ACC112 (cell line): ENCODE data around the gene AGER.

Experiments used
- H2AFZ ChIP-seq: fragments of 200-600 bp; sonication (generic); one replicate; pipeline ENCODE4 v1.6.0; 2017; ENCODE audit warnings: antibody characterized with exemption, low read length; ENCODE audit not compliant: unreplicated experiment
- H3K27ac ChIP-seq: fragments of 200-600 bp; sonication (generic); 2 replicates; pipeline ENCODE4 v1.5.1; 2014; ENCODE audit warnings: low read depth, mild to moderate bottlenecking, antibody characterized with exemption, low read length, moderate library complexity
- H3K27me3 ChIP-seq: fragments of 200-600 bp; sonication (generic); 2 replicates; pipeline ENCODE4 v1.6.1; 2014; ENCODE audit warnings: mild to moderate bottlenecking, antibody characterized with exemption, low read length, moderate library complexity, mixed read lengths; ENCODE audit not compliant: insufficient read depth
- H3K36me3 ChIP-seq: fragments of 200-600 bp; sonication (generic); 2 replicates; pipeline ENCODE4 v1.6.1; 2016; ENCODE audit warnings: mild to moderate bottlenecking, antibody characterized with exemption, low read length, moderate library complexity, mixed read lengths; ENCODE audit not compliant: insufficient read depth
- H3K4me1 ChIP-seq: fragments of 200-600 bp; sonication (generic); one replicate; pipeline ENCODE4 v1.6.1; 2016; ENCODE audit warnings: low read length, mixed read lengths; ENCODE audit not compliant: insufficient read depth, unreplicated experiment, control insufficient read depth
- H3K4me3 ChIP-seq: fragments of 200-600 bp; sonication (generic); 2 replicates; pipeline ENCODE4 v1.5.1; 2014; ENCODE audit warnings: mild to moderate bottlenecking, low read depth, low read length
- H3K79me2 ChIP-seq: fragments of 200-600 bp; sonication (generic); one replicate; pipeline ENCODE4 v1.6.0; 2016; ENCODE audit warnings: low read length; ENCODE audit not compliant: control insufficient read depth, unreplicated experiment, insufficient read depth

Gene AGER

DNA sequence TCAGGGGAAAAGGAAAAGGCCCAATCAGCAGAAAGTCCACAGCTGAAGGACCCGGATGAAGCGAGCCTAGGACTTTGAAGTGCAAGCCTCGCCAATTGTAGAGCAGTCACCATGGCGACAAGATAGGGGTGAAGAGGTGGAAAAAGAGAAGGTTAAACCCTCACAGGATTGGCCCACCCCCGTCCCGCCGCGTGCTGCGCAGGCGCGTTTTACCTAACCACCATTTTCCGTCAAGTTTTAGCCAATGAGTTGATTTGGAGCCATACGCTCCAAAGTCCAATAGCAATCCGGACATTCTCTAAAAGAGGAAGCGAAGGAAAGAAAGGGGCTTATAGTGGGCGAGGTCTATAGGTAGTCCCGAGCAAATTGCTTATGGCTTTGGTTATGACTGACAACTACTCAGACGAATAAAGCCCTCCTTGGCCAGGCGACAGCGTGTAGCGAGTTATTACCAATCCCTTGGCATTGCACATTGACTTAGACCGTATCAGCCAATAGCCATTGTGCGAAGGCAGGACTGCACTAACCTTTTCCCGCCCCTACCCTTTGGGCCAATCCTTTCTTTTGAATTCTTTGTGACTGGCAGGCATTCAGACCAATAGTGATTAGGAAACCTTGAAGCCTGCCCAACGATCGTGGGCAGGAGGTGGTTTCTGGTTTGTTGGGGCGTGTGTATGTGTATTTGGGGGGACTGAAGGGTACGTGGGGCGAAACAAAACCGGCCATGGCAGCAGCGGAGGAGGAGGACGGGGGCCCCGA is 6.1 kb downstream of the AGER start, which contains the start of gene RNF5:
Gene RNF5, plus strand, starts transcription at position 618 of the 759 bp plus-strand sequence. Its CDS starts 107 bp downstream, at position 725.
- H3K27me3 ChIP-seq = no peaks in the 10 kb centered on the region
- peak within 1 kb of the TSS; percentile 86 for H2AFZ ChIP-seq
- peaks cover 41% of the 10 kb centered on the region for H3K79me2 ChIP-seq
- peak within 1 kb of the TSS; percentile 96 for H3K4me3 ChIP-seq
- H3K4me1 ChIP-seq = peaks cover 19% of the 10 kb centered on the region
- peak within 1 kb of the TSS; percentile 97 for H3K27ac ChIP-seq
- no peaks in the 10 kb centered on the region for H3K36me3 ChIP-seq

DNA sequence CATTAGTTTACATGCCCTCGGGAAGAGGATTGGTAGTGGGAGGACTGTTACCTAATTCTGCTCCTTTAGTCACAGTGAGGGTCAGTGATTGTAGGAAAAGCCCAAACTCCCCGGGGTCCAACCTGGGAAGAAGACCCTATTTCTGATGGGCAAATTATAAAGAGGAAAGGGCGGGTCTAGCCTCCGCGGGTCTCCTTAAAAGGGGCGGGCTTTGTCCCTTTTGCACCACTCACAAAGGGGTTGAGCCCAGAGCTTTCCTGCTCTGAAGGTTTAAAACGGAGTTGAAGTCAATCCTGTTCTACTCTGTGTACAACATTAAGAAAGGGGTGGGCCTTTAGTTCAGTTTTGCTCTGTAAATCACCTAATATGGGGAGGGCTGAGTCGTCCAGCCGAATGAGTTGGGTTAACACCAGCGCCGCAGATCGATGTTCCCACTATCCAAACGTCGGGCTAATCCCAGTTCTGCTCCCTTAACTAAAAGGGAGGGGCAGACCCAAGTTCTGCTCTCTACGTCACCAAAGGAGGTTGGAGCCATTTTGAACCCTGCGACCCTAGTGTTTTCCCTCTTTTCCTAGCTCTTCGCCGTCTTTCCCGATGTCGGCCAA is 6.8 kb downstream of the AGER start:
- Histone ChIP-seq H3K27me3 (no peaks in the 10 kb centered on the region), H3K79me2 (peaks cover 47% of the 10 kb centered on the region), H3K4me3 (peak overlapping the region; percentile 96), H3K4me1 (peaks cover 19% of the 10 kb centered on the region), H3K36me3 (no peaks in the 10 kb centered on the region), H2AFZ (peak overlapping the region; percentile 86), H3K27ac (peak overlapping the region; percentile 97)

DNA sequence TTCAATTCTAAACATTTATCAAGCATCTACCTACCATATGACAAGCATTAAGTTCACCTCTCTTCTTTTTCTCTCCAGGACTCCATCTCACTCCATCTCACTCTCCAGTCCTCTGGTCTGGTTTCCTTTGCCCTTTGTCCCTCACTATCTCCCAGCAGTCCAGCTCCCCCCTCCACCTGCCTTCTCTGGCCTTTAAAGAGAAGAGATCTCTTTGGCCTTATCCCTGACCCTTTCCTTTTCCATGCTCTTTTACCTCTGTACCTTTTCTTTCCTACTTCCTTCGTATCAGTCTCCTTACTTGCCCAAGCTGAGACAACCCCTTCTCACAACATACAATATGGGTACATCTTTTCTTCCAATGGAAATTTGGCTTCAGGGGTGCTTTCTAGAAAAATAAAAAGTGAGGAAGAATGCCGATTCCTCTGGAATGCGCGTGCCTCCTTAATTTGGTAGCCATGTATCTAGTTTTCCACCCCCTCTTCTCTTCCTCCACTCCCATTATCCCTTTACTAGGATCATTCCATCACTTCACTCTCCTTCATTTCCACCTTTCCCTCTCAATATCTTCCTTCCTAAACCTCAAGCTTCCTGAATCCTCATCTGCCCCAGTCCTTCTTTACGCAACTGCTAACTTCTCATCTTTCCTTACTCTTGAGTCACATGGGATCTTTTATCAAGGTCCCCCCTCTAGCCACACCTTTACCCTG is 7.4 kb downstream of the AGER start:
- H3K79me2 ChIP-seq = peaks cover 47% of the 10 kb centered on the region
- H2AFZ ChIP-seq = peak overlapping the region; percentile 86
- H3K4me1 ChIP-seq = peaks cover 19% of the 10 kb centered on the region
- H3K4me3 ChIP-seq = peak overlapping the region; percentile 96
- H3K36me3 ChIP-seq = no peaks in the 10 kb centered on the region
- H3K27me3 ChIP-seq = no peaks in the 10 kb centered on the region
- H3K27ac ChIP-seq = peak overlapping the region; percentile 97

- H3K27ac ChIP-seq = peak within 1 kb of the TSS; percentile 97
- H3K79me2 ChIP-seq = peaks cover 47% of the 10 kb centered on the region
- no peaks in the 10 kb centered on the region for H3K27me3 ChIP-seq
- H3K4me1 ChIP-seq = peaks cover 19% of the 10 kb centered on the region
- no peaks in the 10 kb centered on the region for H3K36me3 ChIP-seq
- H2AFZ ChIP-seq = peak within 1 kb of the TSS; percentile 86
- H3K4me3 ChIP-seq = peak within 1 kb of the TSS; percentile 96
Observed at GRCh38 chr6:32175711-32176475, 8.2 kb downstream of the AGER start, which contains the start of gene AGPAT1. Gene AGPAT1 (minus strand): TSS chr6:32176084. CDS start chr6:32171496, 4,588 bp downstream.

GRCh38 chr6:32175322-32175710 is 8.7 kb downstream of the AGER start:
- Histone ChIP-seq H3K4me1 (peaks cover 20% of the 10 kb centered on the region), H3K79me2 (peaks cover 47% of the 10 kb centered on the region), H3K27me3 (no peaks in the 10 kb centered on the region), H2AFZ (peak overlapping the region; percentile 59), H3K36me3 (no peaks in the 10 kb centered on the region; the same call in 1 of the 2 replicates), H3K4me3 (peak overlapping the region; percentile 96), H3K27ac (no peak overlapping the region)

DNA sequence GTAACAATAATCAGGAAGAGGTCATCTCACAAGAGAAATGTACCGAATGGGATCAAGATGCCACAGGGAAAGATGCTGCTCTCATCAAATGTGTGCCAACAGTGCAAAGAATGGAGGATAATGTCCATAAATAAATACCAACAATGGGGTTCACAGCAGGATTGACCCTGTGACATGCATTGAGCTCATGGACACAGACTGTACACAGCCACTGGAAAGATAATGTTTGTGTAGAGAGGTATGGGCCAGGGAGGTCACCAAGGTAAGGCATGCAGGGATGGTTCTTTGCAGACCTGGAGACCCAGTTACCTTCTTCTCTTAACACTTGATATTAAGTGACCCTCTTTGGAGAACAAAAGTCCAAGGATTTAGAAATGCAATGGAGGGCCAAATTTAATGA is 9.6 kb downstream of the AGER start:
- Histone ChIP-seq H3K4me3 (peak overlapping the region; percentile 96), H3K27me3 (no peaks in the 10 kb centered on the region), H3K4me1 (peaks cover 24% of the 10 kb centered on the region), H2AFZ (no peak overlapping the region), H3K27ac (no peak overlapping the region), H3K79me2 (peaks cover 44% of the 10 kb centered on the region), H3K36me3 (no peaks in the 10 kb centered on the region; the same call in 1 of the 2 replicates)

DNA sequence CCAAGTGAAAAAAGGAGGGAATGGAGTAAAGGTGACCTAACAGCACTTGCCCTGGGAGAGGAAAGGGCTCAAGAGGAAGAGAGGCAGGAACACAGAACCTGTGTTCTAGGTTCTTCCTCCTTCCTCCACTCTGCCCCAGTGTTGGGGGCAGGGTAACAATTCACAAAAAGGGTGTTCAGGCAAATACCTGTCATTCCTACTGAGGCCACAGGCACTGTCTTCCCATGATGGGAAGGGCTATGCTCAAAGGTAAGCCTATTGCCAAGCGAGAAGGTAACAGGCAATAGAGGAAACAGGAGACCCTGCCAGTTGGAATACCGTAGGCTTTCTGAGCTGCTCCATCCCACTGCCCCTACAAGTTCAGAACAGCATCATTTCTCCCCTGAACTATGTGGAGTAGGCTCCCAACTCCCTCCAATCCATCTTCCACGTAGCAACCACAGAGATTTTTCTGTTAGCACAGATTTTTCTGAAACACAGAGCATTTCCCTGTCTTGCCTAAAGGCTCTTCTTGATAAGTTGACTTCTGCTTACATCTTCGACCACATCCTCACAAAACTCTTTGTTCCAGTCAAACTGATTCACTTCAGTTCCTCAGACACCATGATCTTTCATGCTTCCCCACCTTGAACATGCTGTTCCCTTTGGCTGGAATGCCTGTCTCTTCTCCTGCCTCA is 10.9 kb downstream of the AGER start:
- no peak overlapping the region for H2AFZ ChIP-seq
- H3K27ac ChIP-seq = no peak overlapping the region
- peaks cover 36% of the 10 kb centered on the region for H3K79me2 ChIP-seq
- H3K4me1 ChIP-seq = peaks cover 35% of the 10 kb centered on the region
- H3K27me3 ChIP-seq = no peaks in the 10 kb centered on the region
- no peaks in the 10 kb centered on the region; the same call in 1 of the 2 replicates for H3K36me3 ChIP-seq
- H3K4me3 ChIP-seq = no peak overlapping the region

GRCh38 chr6:32171234-32171633 is 12.8 kb downstream of the AGER start:
- Histone ChIP-seq H3K27me3 (no peaks in the 10 kb centered on the region), H3K4me3 (no peak overlapping the region), H3K27ac (no peak overlapping the region), H3K4me1 (peaks cover 27% of the 10 kb centered on the region), H2AFZ (no peak overlapping the region), H3K36me3 (peaks cover 4% of the 10 kb centered on the region; the same call in 1 of the 2 replicates), H3K79me2 (peaks cover 36% of the 10 kb centered on the region)

DNA sequence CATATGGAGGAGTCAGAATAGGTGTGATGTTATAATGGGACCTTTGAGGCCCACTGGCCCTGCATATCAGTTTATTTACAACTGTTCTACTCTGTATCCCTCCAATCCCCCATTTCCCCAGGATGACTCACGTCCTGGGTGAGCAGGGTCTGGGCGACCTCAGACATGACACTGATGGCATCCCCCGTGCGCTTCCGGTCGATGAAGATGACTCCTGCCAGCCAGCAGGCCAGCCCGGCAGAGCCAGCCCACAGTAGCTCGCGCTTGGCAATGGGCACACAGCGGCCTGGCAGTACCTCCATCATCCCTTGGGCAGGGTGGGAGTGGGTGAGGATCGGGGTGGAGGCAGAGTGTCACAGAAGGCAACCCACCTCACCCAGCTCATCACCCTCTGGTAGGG is 13.8 kb downstream of the AGER start:
- no peak overlapping the region for H3K27ac ChIP-seq
- H3K79me2 ChIP-seq = peaks cover 30% of the 10 kb centered on the region
- peaks cover 26% of the 10 kb centered on the region for H3K4me1 ChIP-seq
- peaks cover 4% of the 10 kb centered on the region; the same call in 1 of the 2 replicates for H3K36me3 ChIP-seq
- H2AFZ ChIP-seq = no peak overlapping the region
- H3K27me3 ChIP-seq = no peaks in the 10 kb centered on the region
- no peak overlapping the region for H3K4me3 ChIP-seq
